Lower lobe of right lung (tissue), 2 donors: ENCODE results near the gene ACTL8. TPM values are rescaled to one million over a fixed set of nuclear protein-coding genes. Genes with fewer than 3 reads are reported as not detected.

ENCODE experiments used
- ATAC-seq, 2 donors: fragments of 200-7000 bp; cut with Tn5 transposase; one replicate each; pipeline ENCODE4 v1.9.1; 2020 to 2022; ENCODE audit warnings: mild to moderate bottlenecking in 2 of 2, moderate library complexity in 2 of 2
- DNase-seq: peaks from one replicate; pipeline ENCODE4 v3.0.0-alpha.2; 2020
- H3K27ac ChIP-seq: fragments of 200-600 bp; one replicate; pipeline ENCODE4 v1.8.0; 2022
- H3K27me3 ChIP-seq: fragments of 200-600 bp; one replicate; pipeline ENCODE4 v1.8.0; 2022; ENCODE audit warnings: low read depth
- H3K36me3 ChIP-seq: fragments of 200-600 bp; one replicate; pipeline ENCODE4 v1.8.0; 2022; ENCODE audit warnings: mild to moderate bottlenecking
- H3K4me1 ChIP-seq: fragments of 200-600 bp; one replicate; pipeline ENCODE4 v1.8.0; 2022
- H3K4me3 ChIP-seq: fragments of 200-600 bp; one replicate; pipeline ENCODE4 v1.8.0; 2022; ENCODE audit warnings: mild to moderate bottlenecking
- H3K9me3 ChIP-seq: fragments of 200-600 bp; one replicate; pipeline ENCODE4 v1.8.0; 2022
- CTCF ChIP-seq: fragments of 200-600 bp; IDR thresholded peaks from one replicate; pipeline ENCODE4 v1.8.0; 2022; ENCODE audit warnings: antibody characterized with exemption, mild to moderate bottlenecking
- intact Hi-C: fragments of 100-400 bp; cut with DNase I; formaldehyde crosslinking; loops from one replicate; pipeline ENCODE4 v1.11.0; 2022
- total RNA-seq: library from RNA; stranded (reverse); fragmentation: NEBNext Ultra II Directional; extraction: Animal tissue kit (Norgen Biotek cat#: 25700); gene quantifications from one replicate; pipeline ENCODE4 v1.2.1, GENCODE V29; 2021
- donor health status: DM: no; HTN: yes; CAD: no; lungs with severe emphysema.

ACTL8 gene
- total RNA-seq, 1 donor from 2014 or later, result not detected

- H3K4me3 ChIP-seq, result no peak overlapping the region
- H3K4me1 ChIP-seq, result no peaks in the 10 kb centered on the region
- no peaks in the 10 kb centered on the region for H3K9me3 ChIP-seq
- H3K27ac ChIP-seq, result no peak overlapping the region
- DNase-seq (no peak), ATAC-seq (no peak)
- no peaks in the 10 kb centered on the region for H3K36me3 ChIP-seq
- peaks cover 3% of the 10 kb centered on the region for H3K27me3 ChIP-seq
- no peak for TF ChIP-seq CTCF
- intact Hi-C loops, result no loop called here
These were observed 15.8 kb downstream of the ACTL8 start for GRCh38 chr1:17770983-17771382.

- TF ChIP-seq CTCF, result no peak
- H3K27me3 ChIP-seq, result peaks cover 9% of the 10 kb centered on the region
- H3K9me3 ChIP-seq, result no peaks in the 10 kb centered on the region
- no peaks in the 10 kb centered on the region for H3K4me1 ChIP-seq
- no peak for ATAC-seq
- no peak for DNase-seq
- no peak overlapping the region for H3K27ac ChIP-seq
- H3K36me3 ChIP-seq, result no peaks in the 10 kb centered on the region
- no peak overlapping the region for H3K4me3 ChIP-seq
- intact Hi-C loops, result no loop called here
These were observed 17.6 kb downstream of the ACTL8 start for GRCh38 chr1:17772615-17773212.

GRCh38 chr1:17773591-17774326, 18.6 kb downstream of the ACTL8 start:
- Histone ChIP-seq H3K4me1 (no peaks in the 10 kb centered on the region), H3K4me3 (no peak overlapping the region), H3K27ac (no peak overlapping the region), H3K9me3 (no peaks in the 10 kb centered on the region), H3K36me3 (no peaks in the 10 kb centered on the region), H3K27me3 (peaks cover 9% of the 10 kb centered on the region)
- ATAC-seq (no peak), DNase-seq (no peak)
- intact Hi-C loops, result no loop called here
- TF ChIP-seq CTCF, result no peak

GRCh38 chr1:17774452-17774851, 19.3 kb downstream of the ACTL8 start:
- no peak for ATAC-seq
- Histone ChIP-seq H3K9me3 (no peaks in the 10 kb centered on the region), H3K4me3 (no peak overlapping the region), H3K4me1 (no peaks in the 10 kb centered on the region), H3K27me3 (peaks cover 9% of the 10 kb centered on the region), H3K36me3 (no peaks in the 10 kb centered on the region), H3K27ac (no peak overlapping the region)
- intact Hi-C loops, result no loop called here
- no peak for DNase-seq
- no peak for TF ChIP-seq CTCF

- TF ChIP-seq CTCF, result no peak
- no peaks in the 10 kb centered on the region for H3K4me1 ChIP-seq
- no peaks in the 10 kb centered on the region for H3K36me3 ChIP-seq
These were observed 20.7 kb downstream of the ACTL8 start for GRCh38 chr1:17775796-17776195.

More at GRCh38 chr1:17775796-17776195, 20.7 kb downstream of the ACTL8 start:
- Histone ChIP-seq H3K4me3 (no peak overlapping the region), H3K9me3 (no peaks in the 10 kb centered on the region), H3K27me3 (peaks cover 9% of the 10 kb centered on the region), H3K27ac (no peak overlapping the region)
- ATAC-seq (no peak), DNase-seq (no peak)
- intact Hi-C loops, result no loop called here
